ENCODE results near the gene CCDC9.
A peak's percentile ranks its signal among the peaks of the same experiment; 100 is the strongest.

Gene CCDC9

DNA sequence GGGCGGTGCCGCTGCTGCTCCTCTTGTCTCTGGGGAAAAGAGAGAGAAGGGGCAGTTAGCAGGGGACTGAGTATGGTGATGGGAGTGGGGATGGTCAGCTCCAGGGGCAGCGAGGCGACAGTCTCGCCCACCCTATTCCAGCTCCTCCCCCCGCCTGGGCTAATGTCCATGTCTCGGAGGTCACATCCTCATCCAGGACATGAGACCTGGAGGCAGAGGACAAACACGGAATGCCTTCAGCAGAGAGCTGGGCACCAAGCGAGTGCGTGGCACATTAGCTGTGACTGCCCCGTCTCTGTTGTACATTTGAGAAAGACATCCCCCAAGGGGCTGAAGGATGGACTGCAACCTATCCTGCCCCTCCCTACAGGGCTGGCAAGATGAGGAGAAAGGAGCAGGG, 34.4 kb upstream of the CCDC9 start:
- no peak for DNase-seq (ENCODE audit: low spot score)
- no peak for TF ChIP-seq CTCF (IDR thresholded peaks at IDR 0.05; ENCODE audit: extremely low read depth, missing control alignments)

DNA sequence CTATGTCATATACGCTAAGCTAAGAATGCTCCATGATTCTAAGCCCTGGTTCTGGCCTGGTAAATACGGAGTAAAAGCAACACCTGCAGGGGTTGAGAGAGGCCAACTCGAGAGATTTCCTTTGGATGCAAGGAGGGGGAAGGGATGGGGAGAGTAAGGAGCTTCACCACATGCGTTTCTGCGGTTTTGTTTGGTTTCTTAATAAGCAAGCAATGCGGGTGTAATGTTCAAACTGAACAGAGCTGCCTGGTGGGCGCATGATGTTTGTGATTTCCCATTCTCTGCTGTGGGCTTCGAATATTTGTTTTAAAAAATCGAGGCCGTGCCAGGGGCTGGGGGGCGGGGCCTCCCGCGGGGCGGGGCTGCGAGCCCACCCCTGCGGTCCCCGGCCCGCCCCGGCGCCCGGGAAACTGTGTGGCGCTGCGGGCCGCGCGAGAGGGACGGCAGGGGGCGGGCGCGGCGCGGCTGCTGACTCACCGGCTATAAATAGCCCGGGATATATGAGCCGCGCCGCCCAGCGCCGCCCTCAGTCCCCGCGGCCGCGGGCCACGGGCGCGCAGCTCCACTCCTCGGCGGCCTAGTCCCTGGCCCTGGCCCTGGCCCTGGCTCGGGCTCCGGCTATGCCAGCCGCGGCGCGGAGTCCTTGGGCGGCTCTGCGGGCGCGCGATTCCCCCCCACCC, 30.4 kb upstream of the CCDC9 start:
- no peak for TF ChIP-seq CTCF (IDR thresholded peaks at IDR 0.05; ENCODE audit: extremely low read depth, missing control alignments)
- peak; percentile 98 for DNase-seq (ENCODE audit: low spot score)

- TF ChIP-seq CTCF (IDR thresholded peaks at IDR 0.05; ENCODE audit: extremely low read depth, missing control alignments): no peak
- peak; percentile 86 for DNase-seq (ENCODE audit: low spot score)
Observed at GRCh38 chr19:47226426-47227351, 29.6 kb upstream of the CCDC9 start.

GRCh38 chr19:47227352-47228167, 28.8 kb upstream of the CCDC9 start:
- no peak for TF ChIP-seq CTCF (IDR thresholded peaks at IDR 0.05; ENCODE audit: extremely low read depth, missing control alignments)

GRCh38 chr19:47228168-47228936, 28.0 kb upstream of the CCDC9 start:
- peak; percentile 72 for DNase-seq (ENCODE audit: low spot score)
- TF ChIP-seq CTCF (IDR thresholded peaks at IDR 0.05; ENCODE audit: extremely low read depth, missing control alignments): no peak

More at GRCh38 chr19:47227352-47228167, 28.8 kb upstream of the CCDC9 start:
- DNase-seq (ENCODE audit: low spot score): peak; percentile 89

- no peak for TF ChIP-seq CTCF (IDR thresholded peaks at IDR 0.05; ENCODE audit: extremely low read depth, missing control alignments)
- no peak for DNase-seq (ENCODE audit: low spot score)
Observed at GRCh38 chr19:47228937-47229675, 27.2 kb upstream of the CCDC9 start.

Measured in GM20000 (cell line).